ENCODE results near the gene ZNF652.

The ZNF652 gene

GRCh38 chr17:49327835-49328784, 33.9 kb downstream of the ZNF652 start:
- TF ChIP-seq BHLHE40 (IDR thresholded peaks at IDR 0.05; ENCODE audit: borderline replicate concordance) (no peak), CTBP1 (IDR thresholded peaks at IDR 0.05; ENCODE audit: borderline replicate concordance) (no peak), LEF1 (IDR thresholded peaks at IDR 0.05; ENCODE audit: borderline replicate concordance) (no peak), HDGF (IDR thresholded peaks at IDR 0.05; ENCODE audit: borderline replicate concordance) (no peak), SUZ12 (IDR thresholded peaks at IDR 0.05) (no peak), SP1 (IDR thresholded peaks at IDR 0.05) (no peak), FOXK2 (IDR thresholded peaks at IDR 0.05) (no peak), NFRKB (IDR thresholded peaks at IDR 0.05) (no peak), ELF4 (IDR thresholded peaks at IDR 0.05) (no peak), TARDBP (IDR thresholded peaks at IDR 0.05) (no peak)
- CTCF ChIA-PET = no interaction called here
- POLR2A ChIA-PET = no interaction called here
- DNase-seq (ENCODE audit: extremely low spot score) = no peak

- ChIA-PET CTCF (interaction anchor here (1.3 kb wide), 1 partner anchor 16 kb away, joined by 9 read pairs; no protein-coding TSS in a partner anchor), POLR2A (no interaction called here)
- DNase-seq (ENCODE audit: extremely low spot score) = no peak
- TF ChIP-seq PKNOX1 (IDR thresholded peaks at IDR 0.05) = no peak
- TF ChIP-seq ZNF384 (IDR thresholded peaks at IDR 0.05) = 0 out of 2 replicates have a peak, but pooled peaks have one; percentile 26
- no peak for TF ChIP-seq TARDBP (IDR thresholded peaks at IDR 0.05)
- no peak for TF ChIP-seq BHLHE40 (IDR thresholded peaks at IDR 0.05; ENCODE audit: borderline replicate concordance)
Observed at GRCh38 chr17:49325980-49326379, 36.1 kb downstream of the ZNF652 start.

- TF ChIP-seq PKNOX1 (IDR thresholded peaks at IDR 0.05) (peak; percentile 15; the same call in 1 of the 2 replicates), BHLHE40 (IDR thresholded peaks at IDR 0.05; ENCODE audit: borderline replicate concordance) (no peak), FOXM1 (IDR thresholded peaks at IDR 0.05; ENCODE audit: borderline replicate concordance) (no peak), ZNF384 (IDR thresholded peaks at IDR 0.05) (no peak), ARNT (IDR thresholded peaks at IDR 0.05) (no peak), CTBP1 (IDR thresholded peaks at IDR 0.05; ENCODE audit: borderline replicate concordance) (no peak), LEF1 (IDR thresholded peaks at IDR 0.05; ENCODE audit: borderline replicate concordance) (no peak), FOXK2 (IDR thresholded peaks at IDR 0.05) (no peak)
- ChIA-PET CTCF (interaction anchor here (4.1 kb wide), 1 partner anchor 50 kb away, joined by 16 read pairs; no protein-coding TSS in a partner anchor), POLR2A (interaction anchor here (1.0 kb wide), 1 partner anchor 33 kb away, joined by 4 read pairs; no protein-coding TSS in a partner anchor)
- DNase-seq (ENCODE audit: extremely low spot score) = no peak
Observed at GRCh38 chr17:49318435-49318965, 43.5 kb downstream of the ZNF652 start.

- DNase-seq (ENCODE audit: extremely low spot score) = no peak
- ChIA-PET POLR2A (no interaction called here), CTCF (interaction anchor here (0.6 to 4.1 kb wide), 5 partner anchors 18 to 210 kb away, joined by 3 to 16 read pairs (median 6); no protein-coding TSS in a partner anchor)
- TF ChIP-seq BHLHE40 (IDR thresholded peaks at IDR 0.05; ENCODE audit: borderline replicate concordance) = no peak
- TF ChIP-seq L3MBTL2 (conservative IDR thresholded peaks at IDR 0.05) = no peak
- TF ChIP-seq NFRKB (IDR thresholded peaks at IDR 0.05) = no peak
- TF ChIP-seq FOXA1 (IDR thresholded peaks at IDR 0.05) = no peak
- TF ChIP-seq LEF1 (IDR thresholded peaks at IDR 0.05; ENCODE audit: borderline replicate concordance) = no peak
- TF ChIP-seq FOXK2 (IDR thresholded peaks at IDR 0.05) = no peak
- TF ChIP-seq ELF4 (IDR thresholded peaks at IDR 0.05) = no peak
- TF ChIP-seq HDGF (IDR thresholded peaks at IDR 0.05; ENCODE audit: borderline replicate concordance) = no peak
- TF ChIP-seq PKNOX1 (IDR thresholded peaks at IDR 0.05) = no peak
- no peak for TF ChIP-seq SP1 (IDR thresholded peaks at IDR 0.05)
Observed at GRCh38 chr17:49316889-49317675, 45.0 kb downstream of the ZNF652 start.

- DNase-seq (ENCODE audit: extremely low spot score) = no peak
- CTCF ChIA-PET = interaction anchor here (0.6 to 4.1 kb wide), 10 partner anchors 30 to 241 kb away, joined by 3 to 16 read pairs (median 4); no protein-coding TSS in a partner anchor
- POLR2A ChIA-PET = no interaction called here
- TF ChIP-seq ARNT (IDR thresholded peaks at IDR 0.05) (no peak), SUZ12 (IDR thresholded peaks at IDR 0.05) (no peak), PKNOX1 (IDR thresholded peaks at IDR 0.05) (no peak), FOXM1 (IDR thresholded peaks at IDR 0.05; ENCODE audit: borderline replicate concordance) (no peak), BHLHE40 (IDR thresholded peaks at IDR 0.05; ENCODE audit: borderline replicate concordance) (no peak), LEF1 (IDR thresholded peaks at IDR 0.05; ENCODE audit: borderline replicate concordance) (no peak), SP1 (IDR thresholded peaks at IDR 0.05) (no peak), NFRKB (IDR thresholded peaks at IDR 0.05) (no peak), CTBP1 (IDR thresholded peaks at IDR 0.05; ENCODE audit: borderline replicate concordance) (no peak), TARDBP (IDR thresholded peaks at IDR 0.05) (no peak), ELF4 (IDR thresholded peaks at IDR 0.05) (no peak), L3MBTL2 (conservative IDR thresholded peaks at IDR 0.05) (no peak), FOXA1 (IDR thresholded peaks at IDR 0.05) (no peak), HDGF (IDR thresholded peaks at IDR 0.05; ENCODE audit: borderline replicate concordance) (no peak), ZNF384 (IDR thresholded peaks at IDR 0.05) (no peak), FOXK2 (IDR thresholded peaks at IDR 0.05) (no peak)
Observed at GRCh38 chr17:49316258-49316570, 45.8 kb downstream of the ZNF652 start.
